ENCODE measurements around the gene YWHAG.

YWHAG gene

GRCh38 chr7:76286842-76287403 lies 71.9 kb downstream of the YWHAG start:
- peaks cover 25% of the 10 kb centered on the region for H3K27me3 ChIP-seq (ENCODE audit: insufficient read depth, low read length)
- H3K9me3 ChIP-seq (ENCODE audit: low read length) = no peaks in the 10 kb centered on the region
- H3K36me3 ChIP-seq (ENCODE audit: insufficient read depth, low read length) = no peaks in the 10 kb centered on the region
- H3K4me1 ChIP-seq (ENCODE audit: insufficient read depth, low read length) = peaks cover 9% of the 10 kb centered on the region
- H3K4me3 ChIP-seq (ENCODE audit: low read length) = no peak overlapping the region
- no peak overlapping the region for H2AFZ ChIP-seq (ENCODE audit: low read depth, low read length)

GRCh38 chr7:76285604-76286374 lies 73.0 kb downstream of the YWHAG start:
- H3K4me1 ChIP-seq (ENCODE audit: insufficient read depth, low read length) = peaks cover 10% of the 10 kb centered on the region
- no peaks in the 10 kb centered on the region for H3K36me3 ChIP-seq (ENCODE audit: insufficient read depth, low read length)
- no peak overlapping the region for H3K4me3 ChIP-seq (ENCODE audit: low read length)
- H2AFZ ChIP-seq (ENCODE audit: low read depth, low read length) = no peak overlapping the region
- H3K9me3 ChIP-seq (ENCODE audit: low read length) = no peaks in the 10 kb centered on the region
- H3K27me3 ChIP-seq (ENCODE audit: insufficient read depth, low read length) = peaks cover 32% of the 10 kb centered on the region

- no peaks in the 10 kb centered on the region for H3K9me3 ChIP-seq (ENCODE audit: low read length)
- H3K27me3 ChIP-seq (ENCODE audit: insufficient read depth, low read length) = peaks cover 50% of the 10 kb centered on the region
- no peak overlapping the region for H3K4me3 ChIP-seq (ENCODE audit: low read length)
- H3K4me1 ChIP-seq (ENCODE audit: insufficient read depth, low read length) = peaks cover 4% of the 10 kb centered on the region
- no peak overlapping the region for H2AFZ ChIP-seq (ENCODE audit: low read depth, low read length)
- H3K36me3 ChIP-seq (ENCODE audit: insufficient read depth, low read length) = no peaks in the 10 kb centered on the region
Measured at GRCh38 chr7:76283254-76284159, 75.3 kb downstream of the YWHAG start.

- Histone ChIP-seq H3K4me1 (ENCODE audit: insufficient read depth, low read length) (peaks cover 4% of the 10 kb centered on the region), H3K9me3 (ENCODE audit: low read length) (no peaks in the 10 kb centered on the region), H2AFZ (ENCODE audit: low read depth, low read length) (no peak overlapping the region), H3K36me3 (ENCODE audit: insufficient read depth, low read length) (no peaks in the 10 kb centered on the region), H3K27me3 (ENCODE audit: insufficient read depth, low read length) (peaks cover 57% of the 10 kb centered on the region), H3K4me3 (ENCODE audit: low read length) (peak overlapping the region; percentile 10)
Measured at GRCh38 chr7:76282344-76283253, 76.2 kb downstream of the YWHAG start.

GRCh38 chr7:76281706-76282343 lies 77.0 kb downstream of the YWHAG start:
- Histone ChIP-seq H3K4me1 (ENCODE audit: insufficient read depth, low read length) (peaks cover 4% of the 10 kb centered on the region), H3K9me3 (ENCODE audit: low read length) (no peaks in the 10 kb centered on the region), H3K36me3 (ENCODE audit: insufficient read depth, low read length) (no peaks in the 10 kb centered on the region), H2AFZ (ENCODE audit: low read depth, low read length) (no peak overlapping the region), H3K27me3 (ENCODE audit: insufficient read depth, low read length) (peaks cover 62% of the 10 kb centered on the region), H3K4me3 (ENCODE audit: low read length) (no peak overlapping the region)

- H3K27me3 ChIP-seq (ENCODE audit: insufficient read depth, low read length) = peaks cover 69% of the 10 kb centered on the region
- H3K9me3 ChIP-seq (ENCODE audit: low read length) = no peaks in the 10 kb centered on the region
- no peak overlapping the region for H2AFZ ChIP-seq (ENCODE audit: low read depth, low read length)
- H3K4me1 ChIP-seq (ENCODE audit: insufficient read depth, low read length) = peaks cover 4% of the 10 kb centered on the region
- H3K36me3 ChIP-seq (ENCODE audit: insufficient read depth, low read length) = no peaks in the 10 kb centered on the region
- no peak overlapping the region for H3K4me3 ChIP-seq (ENCODE audit: low read length)
Measured at GRCh38 chr7:76281006-76281705, 77.6 kb downstream of the YWHAG start.

- peaks cover 70% of the 10 kb centered on the region for H3K27me3 ChIP-seq (ENCODE audit: insufficient read depth, low read length)
Measured at GRCh38 chr7:76280408-76280807, 78.4 kb downstream of the YWHAG start.

GRCh38 chr7:76278540-76278939 lies 80.3 kb downstream of the YWHAG start:
- no peaks in the 10 kb centered on the region for H3K36me3 ChIP-seq (ENCODE audit: insufficient read depth, low read length)
- peaks cover 10% of the 10 kb centered on the region for H3K4me1 ChIP-seq (ENCODE audit: insufficient read depth, low read length)
- no peaks in the 10 kb centered on the region for H3K9me3 ChIP-seq (ENCODE audit: low read length)
- no peak overlapping the region for H3K4me3 ChIP-seq (ENCODE audit: low read length)
- H2AFZ ChIP-seq (ENCODE audit: low read depth, low read length) = no peak overlapping the region
- peaks cover 59% of the 10 kb centered on the region for H3K27me3 ChIP-seq (ENCODE audit: insufficient read depth, low read length)

More at GRCh38 chr7:76280408-76280807, 78.4 kb downstream of the YWHAG start:
- Histone ChIP-seq H3K4me1 (ENCODE audit: insufficient read depth, low read length) (peaks cover 4% of the 10 kb centered on the region), H3K9me3 (ENCODE audit: low read length) (no peaks in the 10 kb centered on the region), H3K4me3 (ENCODE audit: low read length) (no peak overlapping the region), H3K36me3 (ENCODE audit: insufficient read depth, low read length) (no peaks in the 10 kb centered on the region), H2AFZ (ENCODE audit: low read depth, low read length) (no peak overlapping the region)
